ENCODE results near the gene FADS2.
"Not testable (repeated sequence)": the region's sequence is repeated elsewhere in the genome, so short reads cannot be mapped to it uniquely, and the experiment has no call there.

The FADS2 gene

DNA sequence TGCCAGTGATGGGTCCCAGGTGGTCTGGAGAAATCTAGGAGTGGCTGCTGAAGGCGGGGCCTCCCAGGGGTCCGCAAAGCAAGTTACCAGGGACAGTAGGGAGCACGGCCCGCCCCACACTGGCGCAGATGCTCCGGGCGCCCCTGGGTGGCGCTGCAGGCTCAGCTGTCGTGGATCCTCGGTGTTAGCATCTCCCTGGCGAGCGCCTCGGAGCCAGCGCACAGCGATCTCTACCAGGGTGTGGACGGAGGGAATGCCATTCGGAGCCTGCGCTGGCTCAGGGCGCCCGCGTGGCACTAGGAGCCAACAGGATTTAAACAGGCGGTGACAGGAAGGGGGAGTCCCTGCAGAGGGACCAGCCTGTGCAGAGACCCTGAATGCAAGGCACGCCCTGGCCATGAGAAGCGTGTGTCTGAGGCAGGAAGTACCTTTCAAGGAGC is 43.1 kb downstream of the FADS2 start:
- peak; percentile 71 to 79 for DNase-seq

DNA sequence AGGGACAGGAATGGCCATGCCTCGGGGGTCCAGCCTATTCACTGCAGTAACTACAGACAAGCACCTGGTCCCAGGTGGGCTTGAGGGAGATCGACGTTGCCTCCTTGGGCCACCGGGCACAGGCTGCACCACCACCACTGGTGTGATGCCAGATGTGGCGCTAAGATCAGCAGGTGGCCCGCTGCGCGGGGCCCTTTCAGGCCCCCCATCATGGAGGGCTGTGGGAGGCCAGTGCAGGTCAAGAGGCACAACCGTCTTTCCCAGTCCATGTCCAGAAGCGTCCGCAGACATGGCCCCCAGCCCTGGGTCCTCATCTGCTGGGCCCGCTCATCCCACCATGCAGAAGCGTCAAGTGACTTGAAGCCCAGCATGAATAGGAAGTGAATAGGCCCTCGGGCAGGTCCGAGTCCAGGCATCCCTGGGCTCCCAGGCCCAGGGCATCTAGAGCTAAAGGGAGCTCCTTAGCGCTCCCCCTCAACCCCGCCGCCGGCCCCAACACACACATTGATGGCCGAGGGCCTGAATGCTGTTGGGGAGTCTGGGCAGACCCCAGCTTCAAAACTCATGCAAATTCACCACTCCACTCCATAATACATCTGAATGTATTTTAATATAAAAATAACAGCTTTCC is 45.0 kb downstream of the FADS2 start:
- no peak for DNase-seq

DNA sequence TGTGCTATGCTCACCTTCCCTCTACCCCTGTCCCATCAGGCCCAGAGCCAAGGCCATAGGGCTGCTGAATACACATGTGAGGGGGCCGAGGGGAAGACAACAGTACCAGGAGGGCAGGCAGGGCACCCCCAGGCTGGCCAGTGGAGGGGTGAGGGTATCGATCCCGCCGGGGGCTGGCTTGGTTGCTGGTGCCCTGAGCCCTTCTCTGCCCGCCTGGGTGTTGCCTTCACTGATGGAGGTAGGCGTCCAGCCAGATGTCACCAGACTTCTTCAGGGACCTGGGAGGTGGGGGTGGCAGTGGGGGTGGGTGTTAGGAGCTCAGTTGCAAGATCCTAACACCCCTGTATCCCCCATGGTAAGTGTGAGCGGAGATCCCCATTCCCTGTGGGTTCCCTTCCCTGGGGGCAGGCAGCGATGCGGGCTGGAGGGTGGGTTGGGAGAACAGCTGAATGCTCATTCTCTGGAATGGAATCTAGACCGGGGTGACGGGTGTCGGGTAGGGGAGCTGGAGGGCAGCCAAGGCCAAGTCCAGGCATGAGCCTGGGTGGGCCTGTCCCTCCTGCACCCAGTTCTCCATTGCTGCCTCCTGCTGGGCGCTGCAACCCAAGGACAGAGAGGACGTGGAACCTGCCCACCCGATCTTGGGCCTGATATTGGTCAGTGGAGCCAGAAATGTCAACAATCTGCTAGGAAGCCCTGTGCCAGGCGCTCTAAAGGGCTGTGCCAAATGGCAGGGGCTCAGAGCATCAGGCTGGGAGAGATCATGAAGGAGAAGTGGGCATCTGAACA is 45.7 kb downstream of the FADS2 start:
- no peak for DNase-seq

DNA sequence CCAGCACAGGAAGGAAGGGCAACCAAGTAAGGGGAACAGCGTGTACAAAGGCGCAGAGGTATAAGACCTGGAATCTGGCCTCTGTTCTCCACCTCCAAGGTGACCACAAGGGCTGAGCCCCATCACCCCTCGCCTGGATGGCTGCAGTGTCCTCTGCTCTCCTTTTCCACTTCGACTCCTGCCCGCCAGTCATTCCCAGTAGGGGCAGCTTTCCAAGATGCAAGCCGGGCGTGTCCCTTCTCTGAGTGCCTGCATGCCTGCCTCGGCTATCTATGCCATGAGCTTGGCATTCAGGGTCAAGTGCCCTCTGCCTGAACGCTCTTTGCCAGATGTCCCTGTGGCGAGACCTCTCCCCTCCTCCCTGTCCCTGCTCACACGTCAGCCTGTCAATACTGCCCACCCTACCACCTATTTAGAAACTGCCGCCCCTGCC is 46.3 kb downstream of the FADS2 start:
- DNase-seq, result no peak

DNA sequence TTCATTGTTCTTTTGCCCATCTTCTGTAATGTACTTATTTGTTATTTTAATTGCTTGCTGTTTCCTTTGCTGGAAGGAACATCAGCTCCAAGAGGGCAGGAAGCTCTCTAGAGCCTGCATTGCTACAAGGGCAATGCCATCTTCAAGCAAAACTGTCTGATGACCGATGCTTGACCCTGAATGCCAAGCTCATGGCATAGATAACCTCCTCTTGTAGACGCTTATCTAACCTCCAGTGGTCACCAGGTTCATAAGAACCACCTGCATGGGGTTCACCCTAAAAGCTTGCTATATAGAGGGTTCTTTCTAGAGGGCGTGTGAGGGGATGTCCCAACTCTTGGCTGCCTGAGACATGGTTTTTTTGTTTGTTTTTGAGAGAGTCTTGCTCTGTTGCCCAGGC is 46.8 kb downstream of the FADS2 start:
- no peak for DNase-seq

DNA sequence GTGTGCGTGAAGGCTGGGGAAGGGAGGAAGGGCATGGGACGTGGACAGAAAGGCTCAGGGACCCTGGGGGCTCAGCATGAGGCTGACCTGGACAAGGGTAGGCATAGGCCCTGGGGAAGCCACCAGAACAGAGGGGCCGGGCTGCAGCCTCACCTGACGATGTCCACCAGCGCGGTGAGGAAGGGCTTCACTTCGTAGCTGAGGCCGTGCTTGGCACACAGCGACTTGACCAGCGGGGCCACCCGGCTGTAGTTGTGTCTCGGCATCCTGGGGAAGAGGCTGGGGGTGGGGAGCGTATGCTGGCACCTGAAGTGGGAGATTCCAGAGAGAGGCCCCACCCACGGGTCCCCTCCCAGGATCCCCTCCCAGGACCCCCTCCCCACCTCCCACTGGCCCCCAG is 47.6 kb downstream of the FADS2 start:
- DNase-seq, result no peak

DNA sequence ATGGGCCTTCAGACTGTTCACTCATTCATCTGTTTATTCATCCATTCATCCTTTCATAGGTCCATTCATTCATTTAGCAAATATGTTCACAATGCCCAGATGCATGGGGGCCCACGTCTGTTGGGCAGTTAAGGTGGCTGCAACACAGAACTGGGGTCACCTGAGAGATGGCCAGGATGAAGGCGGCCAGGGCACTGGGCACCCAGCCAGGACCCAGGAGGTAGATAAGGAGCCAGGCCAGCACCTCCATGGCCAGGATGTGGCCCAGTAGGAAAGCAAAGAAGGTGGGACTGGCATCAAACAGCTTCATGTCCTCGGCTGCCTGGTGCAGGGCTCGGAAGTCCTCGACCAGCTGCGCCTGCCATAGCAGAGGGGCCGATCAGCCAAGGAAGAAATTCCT is 51.1 kb downstream of the FADS2 start:
- DNase-seq, result no peak

DNA sequence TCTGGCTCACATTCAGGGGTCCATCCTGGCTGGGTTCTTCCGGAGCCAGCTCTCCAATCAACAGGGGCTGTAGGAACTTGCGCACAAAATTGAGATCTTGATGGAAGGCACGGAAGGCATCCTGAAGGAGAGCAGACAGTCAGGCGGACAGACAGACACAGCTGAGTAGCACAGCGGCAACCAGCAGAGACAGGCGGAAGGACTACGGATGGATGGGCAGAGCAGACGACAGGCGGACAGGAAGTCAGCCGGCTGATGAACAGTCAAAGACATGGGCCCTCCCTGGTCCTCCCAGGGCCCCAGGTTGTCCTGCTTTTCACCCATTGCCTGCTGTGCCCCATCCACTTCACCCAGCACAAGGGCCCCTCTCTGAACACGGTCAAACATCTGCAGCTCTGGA is 51.9 kb downstream of the FADS2 start:
- DNase-seq, result no peak

DNA sequence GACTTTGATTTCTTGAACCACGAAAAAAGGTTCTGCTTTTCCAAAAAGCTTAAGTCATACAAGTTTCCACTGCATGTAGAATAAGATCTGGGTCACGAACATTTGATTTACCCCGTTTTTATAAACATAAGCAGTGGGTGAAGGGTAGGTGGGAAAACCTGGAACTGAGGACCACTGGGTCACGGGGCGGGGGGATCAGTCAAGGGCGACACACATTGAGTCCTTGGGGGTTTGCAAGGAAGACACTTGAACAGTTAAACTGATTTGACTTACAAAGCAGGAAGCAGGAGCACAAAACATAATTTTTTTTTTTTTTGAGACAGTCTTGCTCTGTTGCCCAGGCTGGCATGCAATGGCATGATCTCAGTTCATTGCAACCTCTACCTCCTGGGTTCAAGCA is 52.4 kb downstream of the FADS2 start:
- DNase-seq, result no peak

DNA sequence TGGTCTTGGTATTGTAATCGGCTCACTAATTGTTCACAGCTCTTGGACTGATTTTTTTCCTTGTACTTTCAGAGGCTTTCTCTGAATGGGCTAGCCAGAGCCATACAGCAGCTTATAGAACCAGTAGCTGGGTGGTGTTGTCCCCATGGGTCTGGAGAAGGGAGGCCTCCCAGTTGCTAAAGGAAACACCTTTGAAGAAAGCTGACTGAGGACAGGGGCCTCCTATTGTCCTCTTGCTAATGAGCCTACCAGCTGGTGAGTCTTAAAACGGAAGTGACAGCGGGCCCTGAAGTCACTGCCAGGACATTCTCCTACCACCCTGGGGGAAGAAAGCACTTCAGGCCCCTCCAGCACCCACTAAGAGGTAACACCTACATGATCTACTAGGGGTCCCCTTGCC is 53.3 kb downstream of the FADS2 start:
- DNase-seq, result no peak

DNA sequence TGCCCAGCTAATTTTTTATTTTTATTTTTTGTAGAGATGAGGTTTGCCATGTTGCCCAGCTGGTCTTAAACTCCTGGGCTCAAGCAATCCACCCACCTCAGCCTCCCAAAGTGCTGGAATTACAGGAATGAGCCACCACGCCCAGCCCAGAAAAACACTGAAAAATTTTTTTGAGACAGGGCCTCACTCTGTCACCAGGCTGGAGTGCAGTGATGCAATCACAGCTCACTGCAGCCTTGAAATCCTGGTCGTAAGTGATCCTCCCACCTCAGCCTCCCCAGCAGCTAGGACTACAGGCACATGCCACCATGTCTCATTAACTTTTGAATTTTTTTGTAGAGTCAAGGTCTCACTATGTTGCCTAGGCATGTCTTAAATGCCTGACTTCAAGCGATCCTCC is 54.2 kb downstream of the FADS2 start:
- not testable (repeated sequence) for DNase-seq

DNA sequence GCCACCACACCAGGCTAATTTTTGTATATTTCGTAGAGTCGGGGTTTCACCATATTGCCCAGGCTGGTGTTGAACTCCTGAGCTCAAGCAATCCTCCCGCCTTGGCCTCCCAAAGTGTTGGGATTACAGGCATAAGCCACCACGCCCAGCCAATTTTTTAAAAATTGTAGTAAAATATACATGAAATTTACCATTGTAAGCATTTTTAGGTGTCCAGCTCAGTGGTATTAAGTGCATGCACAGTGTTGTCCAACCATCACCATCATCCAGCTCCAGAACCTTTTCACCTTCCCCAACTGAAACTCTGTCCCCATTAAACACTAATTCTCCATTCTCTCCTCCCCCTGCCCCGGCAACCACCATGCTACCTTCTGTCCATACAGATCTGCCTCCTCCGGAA is 54.8 kb downstream of the FADS2 start:
- DNase-seq, result no peak

DNA sequence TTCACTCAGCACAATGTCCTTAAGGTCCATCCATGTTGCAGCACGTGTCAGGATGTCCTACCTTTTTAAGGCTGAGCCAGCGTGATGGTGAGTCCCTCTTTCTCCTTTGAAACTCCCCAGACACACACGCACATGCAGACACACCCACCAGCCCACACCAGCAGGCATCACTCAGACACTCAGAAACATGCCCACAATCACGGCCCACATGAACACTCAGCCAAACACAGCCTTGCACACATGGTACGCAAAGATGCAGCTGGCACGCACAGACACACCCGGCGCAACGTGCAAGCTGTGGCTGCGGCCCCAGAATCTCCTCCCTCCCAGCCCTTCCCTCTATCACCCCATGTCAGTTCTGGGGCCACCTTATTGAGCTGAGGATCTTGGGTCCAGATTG is 55.2 kb downstream of the FADS2 start:
- DNase-seq, result no peak

DNA sequence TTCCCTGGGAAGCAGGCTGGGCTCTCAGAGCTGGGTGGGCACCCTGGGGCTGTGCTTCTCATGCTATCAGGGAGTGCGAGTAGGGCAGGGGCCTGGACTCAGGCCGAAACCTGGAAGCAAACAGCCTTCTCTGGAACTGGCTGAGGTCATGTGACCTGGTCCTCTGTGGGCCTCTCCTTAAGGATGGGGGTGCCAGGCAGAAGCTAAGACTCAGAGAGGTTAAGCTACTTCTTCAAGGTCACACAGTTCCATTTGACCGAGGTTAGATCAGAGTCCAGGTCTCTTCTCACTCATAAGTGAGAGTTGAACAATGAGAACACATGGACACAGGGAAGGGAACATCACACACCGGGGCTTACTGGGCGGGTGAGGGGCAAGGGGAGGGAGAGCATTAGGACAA is 55.8 kb downstream of the FADS2 start:
- DNase-seq, result no peak

DNA sequence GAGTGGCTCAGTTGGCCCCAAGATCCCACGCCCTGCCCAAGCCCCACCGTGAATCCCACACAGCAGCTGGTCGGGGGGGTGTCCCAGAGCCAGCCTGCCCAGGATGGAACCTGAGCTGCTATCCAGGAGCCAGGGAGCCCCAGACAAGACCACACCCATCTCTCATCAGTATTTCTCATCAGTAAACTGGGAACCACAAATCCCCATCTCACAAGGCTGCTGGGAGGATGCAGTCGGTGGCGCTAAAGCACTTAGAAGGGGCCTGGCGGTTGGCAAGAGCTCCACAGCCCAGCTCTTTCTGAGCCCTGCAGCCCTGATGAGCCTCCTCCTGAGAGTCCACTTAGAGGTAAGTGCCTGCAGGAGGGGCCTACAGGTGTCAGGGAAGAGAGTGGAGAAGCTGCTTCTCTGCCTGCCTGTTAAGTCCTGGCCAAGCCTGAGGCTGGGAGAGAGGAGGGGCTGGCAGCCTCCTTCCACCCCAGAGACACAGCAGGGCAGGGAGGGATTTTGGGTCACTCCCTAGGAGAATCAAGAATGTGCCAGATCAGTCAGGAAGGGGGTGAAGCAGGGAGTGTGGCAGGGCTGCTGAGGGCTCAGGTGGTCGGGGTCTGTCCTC is 57.2 kb downstream of the FADS2 start:
- DNase-seq, result no peak

DNA sequence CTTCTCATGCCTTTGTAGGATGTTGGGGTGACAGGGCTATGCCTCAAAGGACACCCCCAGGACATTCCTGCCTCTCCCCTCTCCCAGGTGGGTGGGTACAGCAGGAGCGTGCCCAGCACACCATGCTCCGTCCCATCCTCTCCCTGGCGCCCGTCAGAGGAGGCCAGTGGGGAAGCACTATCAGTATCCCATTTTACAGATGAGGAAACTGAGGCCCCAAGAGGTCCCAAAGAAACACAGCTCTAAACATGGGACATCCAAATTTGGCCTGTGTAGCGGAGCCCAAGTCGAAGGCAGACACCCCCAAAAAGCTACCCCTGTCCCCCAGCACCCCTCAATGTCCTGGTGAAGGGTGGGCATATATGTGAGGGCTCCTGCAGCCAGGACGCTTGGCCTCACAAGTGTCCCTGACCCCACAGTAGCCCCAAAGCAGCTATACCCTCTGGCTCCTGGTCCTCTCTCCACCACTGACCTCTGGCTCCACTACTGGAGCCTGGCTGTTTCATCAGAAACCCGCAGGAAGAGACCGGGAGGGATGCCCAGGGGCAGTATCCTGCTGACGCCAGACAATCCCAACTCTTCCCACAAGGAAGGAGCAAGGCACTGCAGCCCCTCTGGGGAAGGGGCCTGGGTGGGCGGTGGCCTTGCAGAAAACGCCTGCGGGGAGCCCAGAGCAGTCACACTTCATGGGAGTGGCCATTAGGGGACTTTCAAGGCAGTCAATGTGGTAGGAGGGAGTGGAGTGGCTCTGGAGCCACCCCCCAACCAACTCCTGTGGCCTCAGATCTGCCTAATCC is 57.9 kb downstream of the FADS2 start:
- no peak for DNase-seq

DNA sequence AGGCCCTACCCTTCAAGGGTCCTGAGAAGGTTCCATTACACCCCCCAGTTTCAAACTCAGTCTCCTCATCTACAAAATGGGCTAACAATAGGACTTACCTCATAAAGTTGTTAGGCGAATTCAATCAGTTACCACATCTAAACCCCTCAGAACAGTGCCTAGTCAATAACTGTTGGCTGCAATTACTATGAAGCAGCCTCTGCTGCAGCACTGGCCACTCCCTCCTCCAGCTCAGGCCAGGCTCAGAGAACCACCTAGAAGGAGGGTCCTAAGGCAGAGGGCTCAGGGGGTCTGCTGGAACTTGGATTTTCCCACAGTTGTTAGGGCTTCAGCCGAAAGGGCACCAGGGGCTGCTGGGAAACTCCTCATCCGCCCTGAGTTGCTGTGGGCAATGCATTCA is 58.5 kb downstream of the FADS2 start:
- no peak for DNase-seq

DNA sequence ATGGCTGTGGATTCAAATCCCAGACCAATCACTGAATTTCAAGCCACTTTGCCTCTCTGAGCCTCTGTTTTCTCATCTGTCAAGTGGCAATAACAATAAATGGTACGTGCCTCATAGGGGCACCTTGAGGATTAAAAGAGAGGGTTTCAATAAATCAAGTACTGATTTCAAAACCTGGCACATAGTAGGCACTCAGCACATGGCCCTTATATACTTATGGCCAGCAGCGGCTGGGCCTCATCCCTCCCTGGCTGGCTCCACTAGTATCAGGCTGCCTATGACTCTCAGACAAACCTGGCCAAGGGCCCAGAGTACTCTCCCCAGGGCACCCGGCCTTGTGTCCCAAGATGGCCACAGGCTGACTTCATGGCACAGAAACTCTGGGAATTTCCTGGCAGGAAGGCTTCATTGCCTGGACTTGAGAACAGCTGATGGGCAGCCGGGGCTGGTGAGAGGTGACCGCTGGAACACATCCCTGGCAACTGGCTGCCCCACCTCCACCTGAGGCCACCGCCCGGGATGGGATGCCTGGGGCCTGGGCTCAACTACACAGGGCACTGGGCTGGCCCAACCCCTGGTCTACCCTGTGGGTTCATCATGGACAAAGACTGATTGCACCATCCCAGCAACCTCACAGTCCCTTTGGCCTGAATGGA is 59.9 kb downstream of the FADS2 start:
- DNase-seq, result no peak

DNA sequence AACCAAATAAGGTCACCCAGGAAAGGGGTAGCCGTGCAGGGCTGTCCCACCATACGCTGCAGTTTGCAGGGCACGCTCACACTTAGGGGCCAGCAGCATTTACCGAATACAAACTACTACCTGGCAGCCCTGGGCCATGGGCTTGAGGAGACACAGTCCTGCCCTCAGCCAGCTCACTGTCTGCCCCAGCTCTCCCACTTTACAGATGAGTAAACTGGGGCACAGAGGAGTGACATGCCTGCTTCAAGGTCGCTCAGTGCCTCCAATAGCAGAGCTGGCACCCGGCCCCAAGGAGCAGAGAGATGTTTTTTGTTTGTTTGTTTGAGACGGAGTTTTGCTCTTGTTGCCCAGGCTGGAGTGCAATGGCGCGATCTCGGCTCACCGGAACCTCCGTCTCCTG is 60.5 kb downstream of the FADS2 start:
- DNase-seq, result no peak

DNA sequence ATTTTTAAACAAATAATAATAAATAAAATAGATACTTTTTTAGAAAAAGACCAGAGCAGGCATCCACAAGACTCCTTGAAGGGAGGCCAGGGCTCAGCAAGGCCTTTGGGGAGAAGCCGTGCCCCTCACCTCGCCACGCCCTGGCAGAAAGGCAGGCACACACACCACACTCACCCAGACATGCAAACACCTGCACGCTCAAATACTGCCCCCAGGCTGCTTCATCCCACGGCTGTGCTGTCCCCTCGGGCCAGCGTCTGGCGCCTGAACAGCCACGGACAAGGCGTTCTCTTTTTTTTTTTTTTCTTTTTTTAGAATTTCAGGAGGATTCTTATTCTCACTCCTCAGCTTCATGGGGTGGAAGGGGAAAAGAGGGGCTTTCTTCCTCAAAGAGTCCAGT is 61.7 kb downstream of the FADS2 start:
- no peak for DNase-seq

DNA sequence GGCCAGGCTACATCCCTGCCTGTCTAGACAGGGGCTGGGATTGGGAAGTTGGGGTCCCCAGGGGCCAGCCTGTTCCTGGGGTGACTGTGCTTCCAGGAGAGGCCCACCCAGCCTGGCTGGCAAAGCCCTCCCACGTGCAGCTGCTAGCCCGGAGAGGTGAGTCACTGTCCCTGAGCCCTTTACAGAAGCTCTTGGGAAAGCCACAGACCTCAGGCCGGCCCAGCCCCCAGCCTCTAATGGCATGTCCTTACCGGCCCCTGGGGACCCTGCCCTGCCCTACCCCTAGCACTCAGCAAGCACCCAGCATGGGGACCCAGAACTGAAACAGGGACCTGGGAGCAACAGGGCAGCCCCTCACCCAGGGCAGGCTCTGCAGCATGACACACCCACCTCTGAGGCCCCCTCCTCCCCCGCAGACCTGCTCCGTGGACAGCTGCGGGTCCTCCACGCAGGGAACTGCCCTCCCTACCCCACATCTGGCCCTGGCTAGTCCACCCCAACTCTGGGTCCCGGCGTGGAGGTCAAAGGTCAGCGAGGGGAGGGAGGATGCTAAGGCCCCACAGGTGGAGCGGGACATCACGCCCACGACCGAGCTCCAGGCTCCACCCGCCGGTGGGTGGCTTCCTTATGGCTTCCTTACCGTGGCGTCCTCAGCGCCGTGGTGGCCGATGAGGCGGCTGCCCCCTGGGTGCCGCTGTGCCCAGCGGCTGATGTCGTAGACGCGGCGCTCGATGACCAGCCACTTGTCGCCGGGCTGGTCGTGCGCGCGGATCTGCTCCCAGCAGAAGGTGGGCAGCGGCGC is 62.6 kb downstream of the FADS2 start:
- peak; percentile 17 to 22 for DNase-seq
